Osteoblast (primary cell): ENCODE data around the gene WIZ. TPM values are rescaled to one million over a fixed set of nuclear protein-coding genes. Genes with fewer than 3 reads are reported as not detected.

Experiments
- DNase-seq: peaks from one replicate; pipeline ENCODE4 v3.0.0; 2011; ENCODE audit warnings: low spot score, mixed read lengths; ENCODE audit not compliant: insufficient read length; ENCODE audit errors: missing footprints
- H2AFZ ChIP-seq: 2 replicates; pipeline ENCODE4 v1.6.0; 2011; ENCODE audit warnings: mild to moderate bottlenecking, low read length
- H3K27ac ChIP-seq: 2 replicates; pipeline ENCODE4 v1.5.1; 2011; ENCODE audit warnings: mild to moderate bottlenecking, low read depth, low read length, moderate library complexity
- H3K27me3 ChIP-seq: 2 replicates; pipeline ENCODE4 v1.6.0; 2012; ENCODE audit warnings: mild to moderate bottlenecking, control low read depth, inconsistent platforms, low read length, moderate library complexity; ENCODE audit not compliant: insufficient read depth
- H3K36me3 ChIP-seq: 2 replicates; pipeline ENCODE4 v1.5.1; 2011; ENCODE audit warnings: mild to moderate bottlenecking, low read length, control low read depth, moderate library complexity; ENCODE audit not compliant: insufficient read depth
- H3K4me1 ChIP-seq: 2 replicates; pipeline ENCODE4 v1.5.1; 2011; ENCODE audit warnings: mild to moderate bottlenecking, low read length, control low read depth, moderate library complexity; ENCODE audit not compliant: insufficient read depth
- H3K4me2 ChIP-seq: 2 replicates; pipeline ENCODE4 v1.6.0; 2011; ENCODE audit warnings: mild to moderate bottlenecking, low read length; ENCODE audit not compliant: insufficient read depth
- H3K4me3 ChIP-seq: fragments of 200-600 bp; sonication (generic); 3 replicates; pipeline ENCODE4 v1.5.1; 2012; ENCODE audit warnings: mild to moderate bottlenecking, low read length, inconsistent platforms; ENCODE audit not compliant: insufficient read depth
- H3K79me2 ChIP-seq: 2 replicates; pipeline ENCODE4 v1.6.0; 2012; ENCODE audit warnings: mild to moderate bottlenecking, low read length, control low read depth, inconsistent platforms; ENCODE audit not compliant: insufficient read depth
- H3K9me3 ChIP-seq: 2 replicates; pipeline ENCODE4 v1.5.1; 2011; ENCODE audit warnings: low read depth, low read length, control low read depth
- H4K20me1 ChIP-seq: 2 replicates; pipeline ENCODE4 v1.6.0; 2012; ENCODE audit warnings: mild to moderate bottlenecking, low read length, control low read depth; ENCODE audit not compliant: insufficient read depth
- total RNA-seq: library from RNA; depleted of rRNA; stranded (reverse); fragments of >200 nt; gene quantifications from 2 replicates; pipeline ENCODE4 v1.2.3, GENCODE V29; 2012
- TF ChIP-seq, protein P1 (sequence below): IDR thresholded peaks from 2 replicates; pipeline ENCODE4 v1.5.1; 2011; ENCODE audit warnings: mild to moderate bottlenecking, low read depth, low read length, moderate library complexity; ENCODE audit errors: extremely low read depth

Gene WIZ
- total RNA-seq, 1 donor = 9.8 TPM

- H3K9me3 ChIP-seq = no peaks in the 10 kb centered on the region
- peaks cover 14% of the 10 kb centered on the region for H3K4me1 ChIP-seq
- peak; percentile 92 for DNase-seq
- H3K4me2 ChIP-seq = no peak overlapping the region
- peaks cover 39% of the 10 kb centered on the region for H3K36me3 ChIP-seq
- no peak overlapping the region for H2AFZ ChIP-seq
- TF ChIP-seq, protein P1, sequence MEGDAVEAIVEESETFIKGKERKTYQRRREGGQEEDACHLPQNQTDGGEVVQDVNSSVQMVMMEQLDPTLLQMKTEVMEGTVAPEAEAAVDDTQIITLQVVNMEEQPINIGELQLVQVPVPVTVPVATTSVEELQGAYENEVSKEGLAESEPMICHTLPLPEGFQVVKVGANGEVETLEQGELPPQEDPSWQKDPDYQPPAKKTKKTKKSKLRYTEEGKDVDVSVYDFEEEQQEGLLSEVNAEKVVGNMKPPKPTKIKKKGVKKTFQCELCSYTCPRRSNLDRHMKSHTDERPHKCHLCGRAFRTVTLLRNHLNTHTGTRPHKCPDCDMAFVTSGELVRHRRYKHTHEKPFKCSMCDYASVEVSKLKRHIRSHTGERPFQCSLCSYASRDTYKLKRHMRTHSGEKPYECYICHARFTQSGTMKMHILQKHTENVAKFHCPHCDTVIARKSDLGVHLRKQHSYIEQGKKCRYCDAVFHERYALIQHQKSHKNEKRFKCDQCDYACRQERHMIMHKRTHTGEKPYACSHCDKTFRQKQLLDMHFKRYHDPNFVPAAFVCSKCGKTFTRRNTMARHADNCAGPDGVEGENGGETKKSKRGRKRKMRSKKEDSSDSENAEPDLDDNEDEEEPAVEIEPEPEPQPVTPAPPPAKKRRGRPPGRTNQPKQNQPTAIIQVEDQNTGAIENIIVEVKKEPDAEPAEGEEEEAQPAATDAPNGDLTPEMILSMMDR = no peak
- H3K27me3 ChIP-seq = no peaks in the 10 kb centered on the region
- H4K20me1 ChIP-seq = peaks cover 24% of the 10 kb centered on the region
- H3K4me3 ChIP-seq = no peak overlapping the region
- H3K27ac ChIP-seq = no peak overlapping the region
- peaks cover 49% of the 10 kb centered on the region for H3K79me2 ChIP-seq
These were observed 23.0 kb downstream of the WIZ start for GRCh38 chr19:15426485-15427349.

- Histone ChIP-seq H2AFZ (no peak overlapping the region), H3K4me3 (no peak overlapping the region), H3K27me3 (no peaks in the 10 kb centered on the region), H3K4me1 (peaks cover under 1% of the 10 kb centered on the region), H4K20me1 (peaks cover 12% of the 10 kb centered on the region), H3K27ac (no peak overlapping the region), H3K79me2 (peaks cover 36% of the 10 kb centered on the region), H3K4me2 (no peak overlapping the region), H3K9me3 (no peaks in the 10 kb centered on the region), H3K36me3 (peaks cover 39% of the 10 kb centered on the region)
- DNase-seq = peak; percentile 65
- TF ChIP-seq, protein P1 = no peak
These were observed 24.3 kb downstream of the WIZ start for GRCh38 chr19:15425321-15425950.

DNA sequence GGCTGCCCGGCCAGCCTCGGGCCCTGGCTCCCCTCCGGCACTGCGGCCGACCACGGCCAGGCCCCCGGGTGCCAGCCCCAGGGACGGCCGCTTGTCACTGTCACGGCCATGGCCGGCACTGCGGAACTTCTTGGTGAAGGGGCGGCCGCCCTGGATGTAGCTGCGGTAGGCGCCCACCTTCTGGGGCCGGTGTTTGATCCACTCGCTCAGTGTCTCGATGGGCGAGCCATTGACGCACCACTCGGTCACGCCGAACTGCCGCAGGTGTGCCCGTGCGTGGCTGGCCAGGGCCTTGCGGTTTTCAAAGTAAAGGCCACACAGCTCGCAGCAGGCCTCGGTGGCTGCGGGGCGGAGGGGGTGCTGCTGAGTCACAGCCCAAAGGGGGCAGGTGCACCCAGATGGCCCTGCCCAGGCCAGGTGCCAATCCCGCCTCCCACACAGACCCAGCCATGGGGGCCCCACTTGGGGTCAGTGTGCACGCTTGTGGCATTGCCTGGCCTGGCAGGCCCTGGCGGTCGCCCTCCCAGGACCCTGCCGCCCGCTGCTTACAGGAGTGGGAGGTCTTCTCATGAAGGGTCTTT lies 25.0 kb downstream of the WIZ start:
- TF ChIP-seq, protein P1 = no peak
- Histone ChIP-seq H3K4me1 (peaks cover 2% of the 10 kb centered on the region), H3K27ac (no peak overlapping the region), H3K36me3 (peaks cover 39% of the 10 kb centered on the region), H3K4me2 (no peak overlapping the region), H3K4me3 (no peak overlapping the region), H3K79me2 (peaks cover 29% of the 10 kb centered on the region), H4K20me1 (peaks cover 9% of the 10 kb centered on the region), H2AFZ (no peak overlapping the region), H3K9me3 (no peaks in the 10 kb centered on the region), H3K27me3 (no peaks in the 10 kb centered on the region)
- peak; percentile 65 for DNase-seq

DNA sequence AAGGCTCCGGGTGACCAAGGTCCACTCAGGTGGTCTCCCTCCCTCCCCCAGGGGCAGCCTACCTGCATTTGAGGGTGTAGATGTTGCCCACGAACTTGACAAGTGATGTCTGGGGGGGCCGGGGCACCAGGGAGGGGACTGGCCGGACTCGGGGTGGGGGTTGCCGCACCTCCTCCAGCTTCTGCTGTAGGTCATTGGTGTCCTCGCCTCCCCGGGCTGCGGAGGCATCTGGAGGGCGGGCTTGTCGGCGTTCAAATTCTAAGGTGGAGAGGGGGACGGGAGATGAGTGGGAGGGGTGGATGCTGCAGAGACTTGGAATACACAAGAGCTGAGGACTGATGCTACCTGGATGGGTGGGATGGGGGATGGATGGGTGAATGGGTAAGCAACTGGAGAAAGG lies 25.6 kb downstream of the WIZ start:
- TF ChIP-seq, protein P1 = no peak
- Histone ChIP-seq H3K4me2 (no peak overlapping the region), H3K36me3 (peaks cover 39% of the 10 kb centered on the region), H4K20me1 (peaks cover 9% of the 10 kb centered on the region), H3K27ac (no peak overlapping the region), H3K79me2 (peaks cover 23% of the 10 kb centered on the region), H3K4me1 (peaks cover 8% of the 10 kb centered on the region), H3K27me3 (no peaks in the 10 kb centered on the region), H2AFZ (no peak overlapping the region), H3K9me3 (no peaks in the 10 kb centered on the region), H3K4me3 (no peak overlapping the region)
- no peak for DNase-seq
